Hepatocyte (in vitro differentiated cells): Measurements from ENCODE around the gene DAGLB.

Experiments
- CTCF ChIP-seq: fragments of 200-600 bp; sonication (generic); IDR thresholded peaks from 2 replicates; pipeline ENCODE4 v1.5.1; 2016; ENCODE audit warnings: antibody characterized with exemption, mild to moderate bottlenecking; ENCODE audit not compliant: poor library complexity
- EZH2 ChIP-seq: fragments of 200-600 bp; sonication (generic); IDR thresholded peaks from 2 replicates; pipeline ENCODE4 v1.6.1; 2016; ENCODE audit warnings: antibody characterized with exemption, mild to moderate bottlenecking, borderline replicate concordance

GRCh38 chr7:6376820-6377219, 70.9 kb downstream of the DAGLB start:
- TF ChIP-seq CTCF: no peak
- no peak for TF ChIP-seq EZH2
